Fibroblast of lung (primary cell): ENCODE results near the gene SPATA46. TPM values are rescaled to one million over a fixed set of nuclear protein-coding genes. Genes with fewer than 3 reads are reported as not detected.
"Not testable (repeated sequence)": the region's sequence is repeated elsewhere in the genome, so short reads cannot be mapped to it uniquely, and the experiment has no call there.

ENCODE experiments used
- DNase-seq, 2 donors: peaks; one replicate each; pipeline versions ENCODE4 v3.0.0 to v3.0.0-alpha.2; 2010; ENCODE audit warnings: low read depth in 2 of 2
- H2AFZ ChIP-seq: 2 replicates; pipeline ENCODE4 v1.5.1; 2012; ENCODE audit warnings: low read length, control low read depth, inconsistent platforms
- H3K27ac ChIP-seq: 2 replicates; pipeline ENCODE4 v1.5.1; 2011; ENCODE audit warnings: low read length, control low read depth; ENCODE audit not compliant: insufficient read depth
- H3K27me3 ChIP-seq: 2 replicates; pipeline ENCODE4 v1.5.1; 2011; ENCODE audit warnings: mild to moderate bottlenecking, low read length; ENCODE audit not compliant: control insufficient read depth, insufficient read depth
- H3K36me3 ChIP-seq: 2 replicates; pipeline ENCODE4 v1.5.1; 2011; ENCODE audit warnings: low read length; ENCODE audit not compliant: control insufficient read depth, insufficient read depth
- H3K4me1 ChIP-seq: 2 replicates; pipeline ENCODE4 v1.5.1; 2011; ENCODE audit warnings: low read length; ENCODE audit not compliant: control insufficient read depth, insufficient read depth; ENCODE audit errors: extremely low read depth
- H3K4me2 ChIP-seq: 2 replicates; pipeline ENCODE4 v1.5.1; 2011; ENCODE audit warnings: low read length, control low read depth; ENCODE audit not compliant: insufficient read depth; ENCODE audit errors: extremely low read depth
- H3K4me3 ChIP-seq, 4 experiments: fragments of 200-600 bp in 1 of 4; sonication (generic) in 1 of 4; replicated peaks in 1 of 4; 2 replicates each; pipeline ENCODE4 v1.5.1; 2011 to 2016; ENCODE audit warnings: low read length in 4 of 4, low read depth in 3 of 4, mild to moderate bottlenecking in 3 of 4, control low read depth in 2 of 4, inconsistent platforms in 1 of 4, mixed read lengths in 1 of 4; ENCODE audit not compliant: insufficient read depth in 1 of 4; ENCODE audit errors: control extremely low read depth in 1 of 4
- H3K79me2 ChIP-seq: 2 replicates; pipeline ENCODE4 v1.5.1; 2012; ENCODE audit warnings: mild to moderate bottlenecking, low read length, inconsistent platforms; ENCODE audit not compliant: control insufficient read depth, insufficient read depth
- H3K9ac ChIP-seq: 2 replicates; pipeline ENCODE4 v1.5.1; 2011; ENCODE audit warnings: mild to moderate bottlenecking, low read length, control low read depth; ENCODE audit not compliant: insufficient read depth
- H3K9me3 ChIP-seq: 2 replicates; pipeline ENCODE4 v1.5.1; 2012; ENCODE audit warnings: low read depth, low read length; ENCODE audit not compliant: control insufficient read depth, insufficient read depth
- H4K20me1 ChIP-seq: 2 replicates; pipeline ENCODE4 v1.5.1; 2011; ENCODE audit warnings: low read length; ENCODE audit not compliant: control insufficient read depth, insufficient read depth; ENCODE audit errors: extremely low read depth
- CTCF ChIP-seq, 2 donors: IDR thresholded peaks in 1 of 2; conservative IDR thresholded peaks in 1 of 2; 1 replicate in 1 of 2; 2 replicates in 1 of 2; pipeline ENCODE4 v1.5.1; 2011 to 2012; ENCODE audit warnings: low read length in 2 of 2, control low read depth in 1 of 2, inconsistent platforms in 1 of 2, low read depth in 1 of 2, mild to moderate bottlenecking in 1 of 2
- EZH2 ChIP-seq: IDR thresholded peaks from 2 replicates; pipeline ENCODE4 v1.5.1; 2012; ENCODE audit warnings: low read length, control low read depth, mild to moderate bottlenecking; ENCODE audit errors: missing control alignments
- polyA plus RNA-seq, 2 donors: library from polyadenylated mRNA; depleted of rRNA in 1 of 2; stranded (reverse) in 1 of 2; unstranded in 1 of 2; fragments of >200 nt; gene quantifications; 2 replicates each; pipeline ENCODE4 v1.2.1, GENCODE V29; 2011 to 2012; ENCODE audit warnings: missing spikeins in 1 of 2
- total RNA-seq: library from RNA; depleted of rRNA; stranded (reverse); fragments of >200 nt; gene quantifications from 2 replicates; pipeline ENCODE4 v1.2.1, GENCODE V29; 2014

The SPATA46 gene
- total and polyA plus RNA-seq, 2 donors (not counting 1 experiment from before 2014, with no cell fraction given): not detected

GRCh38 chr1:162353078-162353477 is 23.6 kb downstream of the SPATA46 start:
- TF ChIP-seq CTCF (conservative IDR thresholded peaks at IDR 0.05 in 1 of 2, IDR thresholded peaks at IDR 0.05 in 1 of 2; ENCODE audit: low read depth in 1 of 2, low read length in 2 of 2) (no peak), EZH2 (no peak)

GRCh38 chr1:162351874-162352273 is 24.8 kb downstream of the SPATA46 start:
- not testable (repeated sequence) for DNase-seq

More at GRCh38 chr1:162353078-162353477, 23.6 kb downstream of the SPATA46 start:
- H4K20me1 ChIP-seq: no peaks in the 10 kb centered on the region
- no peak overlapping the region for H3K4me3 ChIP-seq
- H3K36me3 ChIP-seq: no peaks in the 10 kb centered on the region
- no peak overlapping the region for H3K9ac ChIP-seq
- no peaks in the 10 kb centered on the region for H3K79me2 ChIP-seq
- H3K27ac ChIP-seq: no peak overlapping the region
- H2AFZ ChIP-seq: no peak overlapping the region
- DNase-seq: no peak
- no peaks in the 10 kb centered on the region for H3K27me3 ChIP-seq
- H3K4me1 ChIP-seq: peaks cover 2% of the 10 kb centered on the region
- H3K9me3 ChIP-seq: no peaks in the 10 kb centered on the region
- no peak overlapping the region for H3K4me2 ChIP-seq

GRCh38 chr1:162351246-162351842 is 25.3 kb downstream of the SPATA46 start:
- no peaks in the 10 kb centered on the region for H3K9me3 ChIP-seq
- H2AFZ ChIP-seq: no peak overlapping the region
- no peak for DNase-seq
- no peak overlapping the region for H3K4me3 ChIP-seq
- no peaks in the 10 kb centered on the region for H3K27me3 ChIP-seq
- H3K79me2 ChIP-seq: no peaks in the 10 kb centered on the region
- H3K4me2 ChIP-seq: no peak overlapping the region
- H3K27ac ChIP-seq: no peak overlapping the region
- H4K20me1 ChIP-seq: no peaks in the 10 kb centered on the region
- H3K36me3 ChIP-seq: no peaks in the 10 kb centered on the region
- no peak for TF ChIP-seq EZH2
- TF ChIP-seq CTCF (conservative IDR thresholded peaks at IDR 0.05 in 1 of 2, IDR thresholded peaks at IDR 0.05 in 1 of 2; ENCODE audit: low read depth in 1 of 2, low read length in 2 of 2): no peak
- H3K4me1 ChIP-seq: peaks cover 2% of the 10 kb centered on the region
- H3K9ac ChIP-seq: no peak overlapping the region

More at GRCh38 chr1:162351874-162352273, 24.8 kb downstream of the SPATA46 start:
- not testable (repeated sequence) for H3K9me3 ChIP-seq, H2AFZ ChIP-seq, H3K9ac ChIP-seq, H3K27ac ChIP-seq, H4K20me1 ChIP-seq, H3K36me3 ChIP-seq, H3K4me1 ChIP-seq, H3K79me2 ChIP-seq, H3K4me2 ChIP-seq, H3K4me3 ChIP-seq, H3K27me3 ChIP-seq
